GM21447 (cell line): ENCODE results near the gene KIF18A.

Experiments
- ATAC-seq: cut with Tn5 transposase; IDR thresholded peaks from one replicate; pipeline ENCODE4 v1.9.1; 2021; ENCODE audit not compliant: unreplicated experiment

Gene KIF18A

GRCh38 chr11:27971171-27971570 lies 136.8 kb downstream of the KIF18A start:
- ATAC-seq: no peak
